A673 (cell line): Measurements from ENCODE around the gene THBS2.

ENCODE experiments used
- CTCF ChIP-seq: fragments of 300-800, 200-600 bp; sonication (generic); conservative IDR thresholded peaks from 2 replicates; pipeline ENCODE4 v1.5.1; 2017; ENCODE audit warnings: low read depth, mild to moderate bottlenecking, antibody characterized with exemption, low read length, moderate library complexity, mixed read lengths
- EZH2 ChIP-seq: fragments of 200-600 bp; sonication (generic); IDR thresholded peaks from 2 replicates; pipeline ENCODE4 v1.6.1; 2017; ENCODE audit warnings: borderline replicate concordance, low read depth, mild to moderate bottlenecking, mixed read lengths, antibody characterized with exemption, low read length; ENCODE audit not compliant: poor library complexity, severe bottlenecking

DNA sequence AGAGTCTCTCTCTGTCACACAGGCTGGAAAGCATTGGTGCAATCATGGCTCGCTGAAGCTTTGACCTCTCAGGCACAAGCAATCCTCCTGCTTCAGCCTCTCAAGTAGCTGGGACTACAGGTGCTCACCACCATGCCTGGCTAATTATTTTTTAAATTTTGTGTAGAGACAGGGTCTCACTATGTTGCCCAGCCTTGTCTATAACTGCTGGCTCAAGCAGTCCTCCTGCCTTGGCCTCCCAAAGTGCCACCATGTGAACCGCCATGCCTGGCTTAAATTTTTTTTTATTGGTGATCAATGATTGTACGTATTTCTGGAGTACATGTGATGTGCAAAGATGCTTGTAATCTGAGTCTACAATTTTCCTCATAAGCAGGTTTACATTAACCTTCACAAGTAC is 54.8 kb downstream of the THBS2 start:
- TF ChIP-seq CTCF (no peak), EZH2 (no peak)
